KBM-7 (cell line): ENCODE data around the gene ROCK2.
A peak's percentile ranks its signal among the peaks of the same experiment; 100 is the strongest.

Experiments
- DNase-seq: peaks from one replicate; pipeline ENCODE4 v3.0.0-alpha.2; 2015
- in situ Hi-C: fragments of 300-500 bp; cut with MboI; formaldehyde crosslinking; loops from 2 replicates; pipeline ENCODE4 v1.14.3; 2020; ENCODE audit warnings: low sequenced_read_pairs, low pct_unique_long_range_greater_than_20kb, mixed read lengths

The ROCK2 gene

DNA sequence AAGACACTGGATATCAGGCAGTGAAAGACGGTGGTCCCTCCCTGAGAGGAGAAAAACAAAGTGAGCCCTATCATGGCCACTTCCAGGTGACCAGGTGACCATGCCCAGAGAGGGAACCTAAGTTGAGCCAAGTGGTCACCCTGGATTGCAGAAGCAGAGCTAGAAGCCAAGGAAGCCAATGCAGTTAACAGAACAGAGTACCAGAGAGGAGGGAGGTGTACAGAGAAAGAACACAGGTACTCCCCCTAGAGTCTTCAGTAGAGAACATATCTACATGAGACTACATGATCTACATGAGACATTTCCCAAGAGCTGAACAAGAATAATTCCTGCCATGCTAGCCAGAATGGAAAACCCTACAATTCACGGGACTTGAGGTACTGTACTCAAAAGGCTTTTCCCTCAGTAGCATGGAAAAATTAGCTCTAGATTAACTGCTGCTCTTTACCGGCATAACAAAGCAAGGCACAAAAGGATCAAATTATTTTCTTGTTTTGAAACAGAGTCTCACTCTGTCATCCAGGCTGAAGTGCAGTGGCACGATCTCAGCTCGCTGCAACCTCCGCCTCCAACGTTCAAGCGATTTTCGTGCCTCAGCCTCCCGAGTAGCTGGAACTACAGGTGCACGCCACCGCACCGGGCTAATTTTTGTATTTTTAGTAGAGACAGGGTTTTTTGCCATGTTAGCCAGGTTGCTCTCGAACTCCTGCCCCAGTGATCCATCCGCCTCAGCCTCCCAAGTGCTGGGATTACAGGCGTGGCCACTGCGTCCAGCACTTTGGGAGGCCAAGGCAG lies 23.5 kb downstream of the ROCK2 start:
- in situ Hi-C loops = no loop called here
- peak; percentile 32 for DNase-seq

DNA sequence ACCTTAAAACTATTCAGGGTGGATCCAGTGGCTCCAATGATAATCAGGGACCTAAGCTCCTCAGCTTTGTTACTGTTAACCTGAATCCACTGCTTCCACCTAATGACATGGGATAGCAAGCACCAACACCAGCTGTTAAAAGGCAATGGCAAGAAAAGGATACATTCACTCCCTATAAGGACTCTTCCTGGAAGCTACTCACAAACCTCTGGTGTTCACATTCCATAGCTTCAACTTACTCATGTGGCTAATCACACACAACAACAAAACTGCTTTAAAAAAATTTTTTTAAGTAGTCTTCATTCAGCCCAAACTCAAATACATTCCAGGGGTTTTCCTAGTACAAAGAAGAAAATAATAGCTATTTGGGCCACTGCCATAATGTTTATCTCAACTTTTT lies 24.5 kb downstream of the ROCK2 start:
- DNase-seq = no peak

DNA sequence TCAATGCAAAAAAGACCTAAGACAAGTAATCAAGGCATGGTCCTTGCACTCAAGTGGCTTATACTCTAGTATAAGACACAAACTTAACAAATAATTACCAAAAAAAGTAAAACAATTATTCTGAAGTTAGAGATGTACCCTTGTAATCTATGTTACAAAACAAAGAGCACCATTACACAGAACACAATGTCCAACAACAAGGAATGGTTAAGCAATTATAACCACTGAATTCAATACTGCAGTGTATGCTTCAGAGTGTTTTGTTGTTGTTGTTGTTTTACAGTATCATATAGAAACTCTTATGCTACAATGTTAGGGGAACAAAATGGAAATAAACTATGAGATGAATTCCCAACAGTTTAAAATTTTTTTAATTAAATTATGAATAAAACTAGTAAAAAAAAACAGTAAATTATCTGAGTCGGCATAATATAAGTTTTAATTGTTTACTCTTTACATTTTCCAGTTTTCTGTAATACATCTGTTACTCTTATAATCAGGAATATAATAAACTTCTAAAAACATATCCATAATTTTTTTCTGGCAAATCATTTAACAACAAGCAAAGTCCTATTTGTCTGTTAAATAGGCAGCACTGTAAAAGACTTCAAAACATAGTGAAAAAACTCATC lies 29.2 kb downstream of the ROCK2 start:
- DNase-seq = no peak
- in situ Hi-C loops = no loop called here

More for the DNA sequence above, 24.5 kb downstream of the ROCK2 start:
- in situ Hi-C loops = no loop called here

DNA sequence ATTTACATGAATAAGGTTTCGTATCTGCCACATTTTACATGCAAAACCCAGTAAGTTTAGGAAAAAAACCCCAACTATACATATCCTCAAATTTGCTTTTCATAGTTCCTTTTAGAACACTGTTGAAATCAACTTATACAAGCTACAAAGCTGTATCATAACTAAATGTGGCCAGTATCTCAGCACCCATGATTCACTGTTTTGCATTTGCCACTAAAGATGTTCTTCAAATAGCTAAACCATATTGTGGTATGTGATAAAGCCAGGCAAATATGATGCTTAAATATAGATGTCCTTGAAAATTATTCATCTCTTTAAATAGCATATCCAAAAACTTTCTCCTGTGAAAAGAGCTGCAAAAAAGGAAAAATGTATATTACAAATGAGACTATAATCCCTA lies 29.9 kb downstream of the ROCK2 start:
- DNase-seq = no peak
- in situ Hi-C loops = no loop called here

DNA sequence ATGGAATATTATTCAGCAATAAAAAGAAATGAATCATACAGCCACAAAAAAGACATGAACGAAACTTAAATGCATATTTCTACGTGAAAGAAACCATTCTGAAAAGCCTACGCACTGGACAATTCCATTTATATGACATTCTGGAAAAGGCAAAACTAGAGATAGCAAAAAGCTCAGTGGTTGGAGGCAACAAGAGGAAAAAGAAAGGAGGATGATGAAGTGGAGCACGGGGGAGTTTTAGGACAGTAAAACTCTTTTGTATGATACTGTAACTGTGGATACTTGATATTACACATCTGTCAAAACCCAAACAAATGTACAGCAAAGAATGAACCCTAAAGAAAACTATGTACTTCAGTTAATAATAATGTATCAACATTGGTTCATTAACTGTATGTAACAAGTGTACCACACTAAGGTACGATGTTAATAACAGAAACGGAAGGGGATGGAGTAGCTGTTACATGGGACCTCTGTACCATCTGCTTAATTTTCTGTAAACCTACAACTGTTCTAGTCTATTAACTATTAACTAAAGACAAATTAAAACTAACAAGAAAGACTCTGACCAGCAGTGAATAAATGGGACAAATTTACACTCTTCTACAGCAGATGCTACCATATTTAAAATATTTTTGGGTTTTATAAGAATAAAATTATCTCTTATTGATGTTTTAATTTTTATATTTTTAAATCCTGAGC lies 31.5 kb downstream of the ROCK2 start:
- no peak for DNase-seq
- in situ Hi-C loops = no loop called here

DNA sequence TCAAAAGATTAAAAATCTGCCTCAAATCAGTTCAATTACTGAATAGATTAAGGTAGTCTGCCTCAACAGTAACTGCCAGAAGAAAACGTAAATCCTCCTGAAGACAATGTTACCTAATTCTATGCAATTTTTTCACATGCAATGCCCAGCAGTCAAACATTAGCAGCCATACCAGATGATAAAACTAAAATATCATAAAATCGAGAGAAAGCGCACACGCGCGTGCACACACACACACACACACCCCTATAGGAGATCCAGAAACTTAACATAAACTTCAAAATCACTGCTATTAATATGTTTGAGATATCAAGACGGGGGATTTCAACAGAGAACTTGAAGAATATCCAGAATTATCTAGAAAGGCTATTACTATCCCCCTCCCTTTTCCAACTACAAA lies 32.9 kb downstream of the ROCK2 start:
- in situ Hi-C loops = no loop called here
- no peak for DNase-seq

DNA sequence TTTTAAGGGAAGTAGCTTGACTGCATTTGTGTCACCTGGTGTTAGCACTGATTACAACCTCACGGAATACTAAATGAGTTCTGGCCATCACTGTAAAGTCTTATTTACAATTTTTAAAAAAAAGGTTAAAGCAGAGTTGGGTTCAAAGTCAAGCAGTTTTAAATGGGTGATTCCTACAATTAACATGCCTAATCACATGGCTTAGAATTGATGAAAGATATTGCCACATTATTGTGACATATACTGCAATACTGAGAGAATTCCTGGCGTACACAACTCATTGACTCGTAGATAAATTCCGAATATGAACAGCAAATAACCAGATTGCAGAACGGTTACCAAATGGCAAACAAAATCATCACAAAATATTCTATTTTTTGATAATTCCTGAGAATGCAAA lies 34.2 kb downstream of the ROCK2 start:
- no peak for DNase-seq
- in situ Hi-C loops = no loop called here

DNA sequence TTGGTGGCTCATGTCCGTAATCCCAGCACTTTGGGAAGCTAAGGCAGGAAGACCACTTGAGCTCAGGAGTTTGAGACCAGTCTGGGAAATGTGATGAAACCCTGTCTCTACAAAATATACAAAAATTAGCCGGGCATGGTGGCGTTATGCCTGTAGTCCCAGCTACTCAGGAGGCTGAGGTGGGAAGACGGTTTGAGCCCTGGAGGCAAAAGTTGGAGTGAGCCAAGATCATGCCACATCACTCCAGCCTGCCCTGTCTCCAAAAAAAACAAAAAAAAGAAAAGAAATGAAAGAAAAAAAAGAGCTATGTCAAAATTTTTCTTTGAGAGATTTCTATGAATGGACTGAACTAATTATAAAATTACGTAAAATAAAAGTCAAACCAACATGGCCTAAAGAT lies 34.7 kb downstream of the ROCK2 start:
- DNase-seq = no peak
- in situ Hi-C loops = no loop called here

DNA sequence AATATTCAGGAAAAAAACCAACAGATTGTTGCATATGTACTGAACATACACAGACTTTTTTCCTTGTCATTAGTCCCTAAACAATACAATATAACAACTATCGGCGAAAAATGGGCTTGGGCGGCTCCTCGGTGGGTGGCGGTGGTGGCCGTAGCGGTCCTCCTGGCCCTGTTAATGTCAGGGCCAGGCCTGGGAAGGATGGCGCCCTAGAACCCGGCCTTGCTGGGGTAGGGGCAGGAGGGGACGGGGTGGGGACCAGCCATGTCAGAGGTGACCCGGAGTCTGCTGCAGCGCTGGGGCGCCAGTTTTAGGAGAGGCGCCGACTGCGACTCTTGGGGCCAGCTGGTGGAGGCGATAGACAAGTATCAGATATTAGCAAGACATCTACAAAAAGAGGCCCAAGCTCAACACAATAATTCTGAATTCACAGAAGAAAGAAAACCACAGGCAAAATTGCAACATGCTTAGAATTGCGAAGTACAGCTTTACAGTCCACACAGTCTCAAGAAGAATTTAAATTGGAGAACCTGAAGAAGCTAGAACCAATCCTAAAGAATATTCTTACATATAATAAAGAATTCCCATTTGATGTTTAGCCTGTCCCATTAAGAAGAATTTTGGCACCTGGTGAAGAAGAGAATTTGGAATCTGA lies 36.5 kb downstream of the ROCK2 start:
- DNase-seq = no peak
- in situ Hi-C loops = no loop called here

DNA sequence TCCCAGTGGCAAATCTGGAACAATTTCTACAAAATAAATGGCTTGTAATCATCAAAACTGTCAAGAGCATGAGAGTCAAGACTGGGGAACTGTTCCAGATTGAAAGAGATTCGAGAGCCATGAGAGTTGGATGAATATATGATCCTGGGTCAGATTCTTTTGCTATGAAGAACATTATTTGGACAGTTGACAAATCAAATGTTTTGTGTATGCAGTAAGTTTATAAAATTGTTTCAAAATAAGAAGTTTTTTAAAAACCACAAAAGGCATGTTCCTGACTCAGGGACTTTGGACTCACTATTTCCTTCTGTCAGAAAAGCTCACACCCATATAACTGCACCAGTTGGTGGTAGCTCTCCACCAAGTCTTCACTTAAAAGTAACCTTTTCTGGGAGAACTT lies 38.5 kb downstream of the ROCK2 start:
- in situ Hi-C loops = no loop called here
- DNase-seq = no peak

DNA sequence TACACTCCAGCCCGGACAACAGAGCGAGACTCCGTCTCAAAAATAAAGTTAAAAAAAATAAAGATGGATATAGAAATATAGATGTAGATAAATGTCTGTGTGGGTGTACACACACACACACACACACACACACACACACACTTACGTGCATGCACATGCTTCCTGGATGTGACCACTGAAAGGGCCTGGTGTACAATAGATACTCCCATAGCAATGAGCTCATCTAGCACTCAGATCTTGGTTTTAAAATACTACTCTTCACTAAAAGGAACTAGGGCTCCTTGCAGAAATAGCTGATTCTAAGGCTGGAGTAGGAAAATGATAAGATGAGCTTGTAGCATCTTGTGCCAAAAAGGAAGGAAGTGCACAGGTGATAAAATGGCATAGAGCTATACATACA lies 39.1 kb downstream of the ROCK2 start:
- in situ Hi-C loops = no loop called here
- DNase-seq = no peak

DNA sequence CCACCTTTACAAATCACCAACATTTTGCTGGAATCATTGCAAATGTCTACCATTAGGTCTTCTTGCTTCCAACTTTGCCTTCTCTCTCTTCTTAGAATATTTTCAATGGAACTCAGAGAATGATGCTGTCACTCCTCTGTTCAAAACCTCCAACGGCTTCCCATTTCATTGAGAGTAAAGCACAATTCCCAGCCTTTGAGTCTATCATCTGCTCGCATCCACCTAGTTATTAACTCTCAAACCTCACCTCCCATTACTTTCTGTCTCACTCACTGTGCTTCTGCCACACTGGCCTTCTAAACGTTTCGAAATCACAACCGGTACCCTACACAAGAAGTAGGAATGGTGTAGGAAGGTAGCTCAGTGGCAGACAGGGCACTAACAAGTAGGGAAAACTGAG lies 40.0 kb downstream of the ROCK2 start:
- in situ Hi-C loops = no loop called here
- no peak for DNase-seq

DNA sequence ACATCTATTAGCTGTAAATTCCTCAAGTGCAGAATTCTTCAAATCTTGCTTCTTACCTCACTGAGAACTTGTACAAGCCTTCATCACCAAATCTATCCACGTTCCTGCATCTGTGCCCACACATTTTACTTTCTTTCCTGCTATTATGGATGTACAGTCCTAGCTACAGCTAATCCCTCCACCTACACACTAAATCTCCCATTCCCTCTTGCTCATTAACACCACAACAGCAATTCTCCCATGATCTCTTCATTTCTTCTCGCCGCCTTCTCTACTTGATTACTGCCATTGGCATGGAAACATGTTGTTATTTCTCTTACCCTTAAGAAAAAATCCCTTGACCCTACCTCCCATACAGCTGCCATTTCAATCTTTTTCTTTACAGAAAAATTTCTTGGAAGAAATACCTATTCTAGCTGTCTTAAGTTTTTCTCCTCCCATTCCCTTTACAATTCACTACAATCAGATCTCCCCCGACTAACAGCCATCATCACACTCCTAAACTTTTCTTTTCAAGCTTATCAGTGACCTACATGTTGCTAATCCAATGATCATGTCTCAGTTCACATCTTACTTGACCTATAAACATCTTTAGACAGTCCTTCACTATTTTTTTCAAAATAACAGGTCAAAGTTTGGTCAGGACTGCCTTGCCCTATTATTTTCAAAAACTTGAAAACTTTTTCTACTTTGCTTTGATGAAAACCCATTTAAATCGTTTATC lies 41.0 kb downstream of the ROCK2 start:
- in situ Hi-C loops = no loop called here
- no peak for DNase-seq

DNA sequence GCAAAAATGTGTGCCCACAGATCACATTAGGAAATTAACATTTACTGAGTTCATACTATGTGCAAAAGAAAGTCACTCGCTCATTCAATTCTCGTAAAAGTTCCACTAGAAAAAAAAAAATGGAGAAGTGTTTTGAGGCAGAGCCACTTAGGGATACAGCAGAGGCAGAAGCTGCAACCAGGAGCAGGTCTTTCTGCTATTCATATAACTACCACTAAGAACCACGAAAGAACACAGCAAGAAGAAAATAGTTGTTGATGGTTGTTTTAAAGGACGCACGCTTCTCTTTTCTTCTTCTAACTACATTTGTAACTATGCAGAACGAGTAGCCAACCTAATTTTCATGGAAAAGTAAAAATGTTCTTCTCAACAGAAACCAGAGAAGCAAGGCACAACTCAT lies 45.0 kb downstream of the ROCK2 start:
- in situ Hi-C loops = no loop called here
- DNase-seq = peak; percentile 29

DNA sequence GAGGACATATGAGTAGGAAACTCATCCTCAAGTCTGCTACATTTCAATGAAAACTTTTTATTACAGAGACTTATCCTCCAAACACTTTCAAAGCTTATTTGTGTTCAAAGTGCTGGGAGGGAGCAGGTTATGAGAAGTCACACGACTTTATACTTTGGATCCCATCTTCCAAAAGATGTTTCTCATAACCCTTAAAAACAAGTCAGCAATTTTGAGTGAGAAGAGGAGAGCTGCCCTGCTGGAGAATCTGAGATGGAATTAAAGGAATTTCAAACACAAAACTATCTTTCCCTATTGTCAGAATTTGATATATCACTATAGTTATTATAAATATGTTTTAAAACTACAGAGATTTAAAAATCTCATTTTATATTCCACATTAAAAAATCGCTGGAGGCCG lies 45.8 kb downstream of the ROCK2 start:
- DNase-seq = no peak
- in situ Hi-C loops = no loop called here

DNA sequence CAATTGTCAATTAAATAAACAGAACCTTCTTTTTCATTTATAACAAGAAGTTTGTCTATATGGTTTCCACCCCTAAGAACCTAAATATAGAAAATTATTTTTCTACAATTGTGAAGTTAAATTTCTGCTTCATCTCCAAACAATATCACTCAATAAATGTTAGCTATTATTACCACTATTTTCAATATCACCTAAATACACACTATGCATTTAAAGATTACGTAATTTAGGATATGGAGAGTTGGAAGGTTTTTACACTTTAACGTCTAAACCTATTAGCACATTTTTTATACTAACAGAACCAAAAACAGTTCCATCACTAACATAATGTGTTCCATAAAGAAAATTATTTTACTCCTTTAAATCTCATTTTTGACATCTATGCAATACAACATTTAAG lies 48.0 kb downstream of the ROCK2 start:
- in situ Hi-C loops = no loop called here
- DNase-seq = no peak

DNA sequence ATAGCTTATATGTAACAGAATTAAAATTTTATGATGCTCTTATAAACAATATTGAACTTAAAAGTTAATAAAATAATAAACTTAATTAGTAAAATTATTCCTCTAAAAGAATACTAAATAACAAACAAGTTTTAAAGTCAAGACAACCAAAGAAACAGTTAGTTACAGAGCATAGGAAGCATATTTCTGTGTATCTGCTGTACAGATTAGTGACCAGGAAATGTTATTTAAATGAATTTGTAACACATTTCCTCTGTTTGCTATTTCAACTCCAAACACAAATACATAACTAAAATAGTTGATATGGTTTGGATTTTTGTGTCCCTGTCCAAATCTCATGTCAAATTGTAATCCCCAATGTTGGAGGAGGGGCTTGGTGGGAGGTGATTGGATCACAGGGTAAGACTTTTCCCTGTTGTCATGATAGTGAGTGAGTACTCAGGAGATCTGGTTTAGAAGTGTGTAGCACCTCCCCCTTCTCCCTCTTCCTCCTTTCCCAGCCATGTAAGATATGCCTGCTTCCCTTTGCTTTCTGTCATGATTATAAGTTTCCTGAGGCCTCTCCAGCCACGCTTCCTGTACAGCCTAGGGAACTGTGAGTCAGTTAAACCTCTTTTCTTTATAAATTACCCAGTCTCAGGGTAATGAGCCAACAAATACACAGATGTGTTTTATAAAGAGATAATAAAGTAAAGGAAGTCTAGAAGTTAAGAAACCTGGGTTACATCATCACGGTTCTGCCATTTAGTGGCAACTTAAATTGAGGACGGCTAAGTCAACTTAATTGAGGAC lies 51.8 kb downstream of the ROCK2 start:
- peak; percentile 59 for DNase-seq
- in situ Hi-C loops = no loop called here

DNA sequence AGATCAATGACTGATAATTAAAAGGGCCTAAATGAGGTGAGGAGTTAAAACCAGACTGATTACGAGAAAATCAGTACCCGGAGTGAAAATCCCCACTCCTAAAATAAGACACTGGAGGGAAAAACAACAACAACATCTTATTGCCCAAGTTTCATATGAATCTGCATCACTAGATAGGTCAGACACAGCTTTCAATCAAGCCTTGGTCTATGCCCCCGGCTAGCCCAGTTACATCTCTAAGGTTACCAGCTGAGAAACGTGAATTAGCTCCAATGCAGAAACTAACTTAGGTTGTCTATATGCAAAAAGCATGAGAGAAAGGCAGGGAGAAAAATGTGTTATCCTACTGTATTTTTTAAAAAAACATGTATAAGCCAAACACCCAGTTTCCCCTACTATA lies 53.7 kb downstream of the ROCK2 start:
- no peak for DNase-seq
- in situ Hi-C loops = no loop called here

DNA sequence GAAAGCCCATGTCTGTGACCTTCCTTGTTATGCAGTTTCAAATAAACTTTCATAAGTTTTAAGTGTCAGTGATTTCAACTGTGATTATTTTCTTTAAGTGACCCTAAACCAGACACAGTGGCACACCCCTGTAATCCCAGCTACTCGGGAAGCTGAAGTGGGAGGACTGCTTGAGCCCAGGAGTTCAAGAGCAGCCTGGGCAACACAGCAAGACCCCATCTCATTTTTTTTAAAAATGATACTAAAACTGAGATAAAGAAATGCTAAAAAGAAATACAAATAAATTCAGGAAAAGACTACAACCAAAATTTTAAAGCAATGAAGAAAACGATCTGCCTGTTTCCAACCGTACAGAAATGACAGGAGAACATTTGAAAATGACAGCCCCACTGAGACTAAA lies 54.2 kb downstream of the ROCK2 start:
- in situ Hi-C loops = no loop called here
- DNase-seq = no peak
